ENCODE measurements around the gene ZPBP2. TPM values are rescaled to one million over a fixed set of nuclear protein-coding genes. Genes with fewer than 3 reads are reported as not detected.

ZPBP2 gene, protein sequence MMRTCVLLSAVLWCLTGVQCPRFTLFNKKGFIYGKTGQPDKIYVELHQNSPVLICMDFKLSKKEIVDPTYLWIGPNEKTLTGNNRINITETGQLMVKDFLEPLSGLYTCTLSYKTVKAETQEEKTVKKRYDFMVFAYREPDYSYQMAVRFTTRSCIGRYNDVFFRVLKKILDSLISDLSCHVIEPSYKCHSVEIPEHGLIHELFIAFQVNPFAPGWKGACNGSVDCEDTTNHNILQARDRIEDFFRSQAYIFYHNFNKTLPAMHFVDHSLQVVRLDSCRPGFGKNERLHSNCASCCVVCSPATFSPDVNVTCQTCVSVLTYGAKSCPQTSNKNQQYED
- not detected in 5 replicates for total RNA-seq (2022; extraction: Qiagen RNA extraction; ENCODE audit: low read depth)

DNA sequence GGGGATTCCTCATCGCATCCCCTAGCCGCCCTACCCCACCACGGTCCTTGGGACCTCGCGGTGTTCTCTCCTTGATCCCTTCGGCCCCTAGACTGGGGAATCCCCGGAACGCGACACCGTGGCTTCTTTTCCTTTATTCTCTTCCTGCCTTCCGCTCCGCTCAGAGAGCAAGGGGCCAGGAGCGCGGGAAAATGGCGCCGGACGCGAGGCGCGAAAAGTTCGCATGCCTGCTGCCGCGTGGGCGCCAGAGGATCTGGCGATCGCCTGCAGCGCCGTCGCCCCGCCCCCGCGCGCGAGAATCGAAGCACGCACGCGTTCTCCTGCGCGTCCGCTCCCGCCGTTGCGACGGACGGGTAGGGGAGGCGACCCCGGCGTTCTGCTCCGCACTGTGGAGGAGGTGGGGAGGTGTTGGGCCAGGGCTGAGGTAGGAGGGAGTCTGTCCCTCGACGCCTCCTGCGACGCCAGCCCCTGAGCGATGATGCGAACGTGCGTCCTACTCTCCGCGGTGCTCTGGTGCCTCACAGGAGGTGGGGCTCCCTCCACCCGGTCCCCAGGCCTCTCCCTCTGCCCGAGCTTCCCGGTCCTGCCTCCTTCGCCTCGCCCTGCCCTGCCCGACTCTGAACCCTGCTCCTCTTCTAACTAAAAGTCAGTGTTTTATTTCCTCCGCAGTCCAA lies at the start of gene ZPBP2:
Gene ZPBP2 (plus strand): TSS at position 323 of the 674 bp plus-strand sequence. CDS start 153 bp downstream, at position 476.

GRCh38 chr17:39863918-39864746 lies 3.9 kb upstream of the ZPBP2 start, which contains the start of gene IKZF3:
IKZF3 (minus strand) TSS chr17:39864312; CDS start chr17:39864126, 186 bp downstream.

Other genes with a start within 250 kb of the ZPBP2 start
- 0.13 TPM in 1 of 5 replicates, not detected in the others for gene PPP1R1B, start 241.2 kb upstream of the ZPBP2 start, total RNA-seq (2022; extraction: Qiagen RNA extraction; ENCODE audit: low read depth)
- 40.5 to 62.3 TPM (median 55.7 TPM) in 5 replicates for gene STARD3, start 231.1 kb upstream of the ZPBP2 start, total RNA-seq (2022; extraction: Qiagen RNA extraction; ENCODE audit: low read depth)
- 0.54 to 1.0 TPM (median 0.92 TPM) in 5 replicates for gene TCAP, start 202.9 kb upstream of the ZPBP2 start, total RNA-seq (2022; extraction: Qiagen RNA extraction; ENCODE audit: low read depth)
- not detected in 5 replicates for gene PNMT, start 199.7 kb upstream of the ZPBP2 start, total RNA-seq (2022; extraction: Qiagen RNA extraction; ENCODE audit: low read depth)
- 6.4 to 8.5 TPM (median 8.1 TPM) in 5 replicates for gene PGAP3, start 180.1 kb upstream of the ZPBP2 start, total RNA-seq (2022; extraction: Qiagen RNA extraction; ENCODE audit: low read depth)
- gene ERBB2, start 168.1 kb upstream of the ZPBP2 start, total RNA-seq (2022; extraction: Qiagen RNA extraction; ENCODE audit: low read depth) = 27.5 to 36.2 TPM (median 30.1 TPM) in 5 replicates
- 90.7 to 109 TPM (median 94.1 TPM) in 5 replicates for gene MIEN1, start 137.7 kb upstream of the ZPBP2 start, total RNA-seq (2022; extraction: Qiagen RNA extraction; ENCODE audit: low read depth)
- gene GRB7, start 130.3 kb upstream of the ZPBP2 start, total RNA-seq (2022; extraction: Qiagen RNA extraction; ENCODE audit: low read depth) = 2.8 to 7.3 TPM (median 4.8 TPM) in 5 replicates
- not detected in 5 replicates for gene IKZF3, start 3.9 kb upstream of the ZPBP2 start, total RNA-seq (2022; extraction: Qiagen RNA extraction; ENCODE audit: low read depth)
- 1.7 to 2.9 TPM (median 2.3 TPM) in 5 replicates for gene GSDMB, start 50.4 kb downstream of the ZPBP2 start, total RNA-seq (2022; extraction: Qiagen RNA extraction; ENCODE audit: low read depth)
- 33.9 to 47.8 TPM (median 44.0 TPM) in 5 replicates for gene ORMDL3, start 59.4 kb downstream of the ZPBP2 start, total RNA-seq (2022; extraction: Qiagen RNA extraction; ENCODE audit: low read depth)
- gene LRRC3C, start 59.5 kb downstream of the ZPBP2 start, total RNA-seq (2022; extraction: Qiagen RNA extraction; ENCODE audit: low read depth) = not detected in 5 replicates
- gene GSDMA, start 94.8 kb downstream of the ZPBP2 start, total RNA-seq (2022; extraction: Qiagen RNA extraction; ENCODE audit: low read depth) = not detected in 5 replicates
- gene PSMD3, start 112.6 kb downstream of the ZPBP2 start, total RNA-seq (2022; extraction: Qiagen RNA extraction; ENCODE audit: low read depth) = 149 to 180 TPM (median 173 TPM) in 5 replicates
- 0.10 to 0.20 TPM (median 0.16 TPM) in 3 of 5 replicates, not detected in the others for gene CSF3, start 147.2 kb downstream of the ZPBP2 start, total RNA-seq (2022; extraction: Qiagen RNA extraction; ENCODE audit: low read depth)
- 41.4 to 55.4 TPM (median 50.7 TPM) in 5 replicates for gene MED24, start 186.2 kb downstream of the ZPBP2 start, total RNA-seq (2022; extraction: Qiagen RNA extraction; ENCODE audit: low read depth)
- gene THRA, start 194.8 kb downstream of the ZPBP2 start, total RNA-seq (2022; extraction: Qiagen RNA extraction; ENCODE audit: low read depth) = 13.3 to 19.6 TPM (median 18.7 TPM) in 5 replicates
- 9.3 to 12.8 TPM (median 11.5 TPM) in 5 replicates for gene NR1D1, start 232.4 kb downstream of the ZPBP2 start, total RNA-seq (2022; extraction: Qiagen RNA extraction; ENCODE audit: low read depth)

All from A549 treated with RU486 at 1 μM for 4 hours (cell line).